HG03442 (cell line): ENCODE data around the gene TRAF2.

Experiments used
- ATAC-seq: cut with Tn5 transposase; IDR thresholded peaks from one replicate; pipeline ENCODE4 v1.9.1; 2021; ENCODE audit warnings: mild to moderate bottlenecking, moderate library complexity; ENCODE audit not compliant: unreplicated experiment

TRAF2 gene

GRCh38 chr9:136960212-136960937 lies 74.1 kb downstream of the TRAF2 start:
- ATAC-seq = no peak

GRCh38 chr9:136960938-136961275 lies 74.6 kb downstream of the TRAF2 start:
- no peak for ATAC-seq

GRCh38 chr9:136961279-136962065 lies 75.2 kb downstream of the TRAF2 start:
- no peak for ATAC-seq

DNA sequence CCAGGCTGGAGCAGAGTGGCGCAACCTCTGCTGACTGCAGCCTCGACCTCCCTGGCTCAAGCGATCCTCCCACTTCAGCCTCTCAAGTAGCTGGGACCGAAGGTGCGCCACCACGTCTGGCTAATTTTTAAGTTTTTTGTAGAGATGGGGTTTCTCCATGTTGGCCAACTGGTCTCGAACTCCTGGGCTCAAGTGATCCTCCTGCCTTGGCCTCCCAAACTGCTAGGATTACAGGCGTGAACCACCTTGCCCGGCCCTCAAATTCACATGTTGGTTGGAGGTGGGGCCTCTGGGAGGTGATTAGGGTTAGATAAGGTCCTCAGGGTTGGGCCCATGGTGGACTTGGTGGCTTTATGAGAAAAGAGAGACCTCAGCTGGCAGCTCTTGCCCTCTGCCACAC lies 75.8 kb downstream of the TRAF2 start:
- ATAC-seq = no peak

GRCh38 chr9:136962701-136963248 lies 76.5 kb downstream of the TRAF2 start:
- no peak for ATAC-seq

GRCh38 chr9:136963341-136963740 lies 77.0 kb downstream of the TRAF2 start:
- no peak for ATAC-seq

- no peak for ATAC-seq
Observed at GRCh38 chr9:136963751-136964150, 77.4 kb downstream of the TRAF2 start.

- no peak for ATAC-seq
Observed at GRCh38 chr9:136964171-136964689, 77.9 kb downstream of the TRAF2 start.

GRCh38 chr9:136964833-136965422 lies 78.6 kb downstream of the TRAF2 start:
- no peak for ATAC-seq

DNA sequence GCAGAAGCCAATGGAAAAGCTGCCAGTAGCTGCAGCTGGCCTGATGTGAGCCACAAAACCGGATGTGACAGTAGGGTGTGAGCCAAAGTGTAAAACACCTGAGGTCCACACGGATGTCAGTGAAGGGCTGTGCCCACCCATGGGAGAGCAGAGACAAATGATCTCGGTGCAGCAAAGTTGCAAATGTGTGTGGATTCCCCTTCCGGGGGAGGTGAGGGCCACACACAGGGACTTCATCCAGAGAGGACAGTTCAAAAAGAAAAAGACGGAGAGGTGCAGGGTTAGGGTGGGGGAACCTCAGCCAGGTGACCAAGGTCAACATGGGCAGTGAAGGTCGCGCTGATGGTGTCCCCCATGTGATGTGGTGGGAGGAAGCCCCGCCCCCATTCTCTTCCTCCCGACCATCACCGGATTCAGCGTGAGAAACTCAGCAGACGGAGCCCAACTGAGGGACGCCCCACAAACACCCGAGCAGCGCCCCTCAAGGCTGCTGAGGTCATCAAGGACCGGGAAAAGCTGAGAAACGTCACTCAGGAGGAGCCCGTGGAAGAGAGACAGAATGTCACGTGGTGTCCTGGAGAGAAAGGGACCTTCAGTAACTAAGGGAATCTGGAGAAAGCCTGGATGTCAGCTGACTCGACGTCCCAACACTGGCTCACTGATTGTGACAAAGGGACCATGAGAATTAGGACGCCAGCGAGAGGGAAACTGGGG lies 79.6 kb downstream of the TRAF2 start:
- ATAC-seq = no peak

DNA sequence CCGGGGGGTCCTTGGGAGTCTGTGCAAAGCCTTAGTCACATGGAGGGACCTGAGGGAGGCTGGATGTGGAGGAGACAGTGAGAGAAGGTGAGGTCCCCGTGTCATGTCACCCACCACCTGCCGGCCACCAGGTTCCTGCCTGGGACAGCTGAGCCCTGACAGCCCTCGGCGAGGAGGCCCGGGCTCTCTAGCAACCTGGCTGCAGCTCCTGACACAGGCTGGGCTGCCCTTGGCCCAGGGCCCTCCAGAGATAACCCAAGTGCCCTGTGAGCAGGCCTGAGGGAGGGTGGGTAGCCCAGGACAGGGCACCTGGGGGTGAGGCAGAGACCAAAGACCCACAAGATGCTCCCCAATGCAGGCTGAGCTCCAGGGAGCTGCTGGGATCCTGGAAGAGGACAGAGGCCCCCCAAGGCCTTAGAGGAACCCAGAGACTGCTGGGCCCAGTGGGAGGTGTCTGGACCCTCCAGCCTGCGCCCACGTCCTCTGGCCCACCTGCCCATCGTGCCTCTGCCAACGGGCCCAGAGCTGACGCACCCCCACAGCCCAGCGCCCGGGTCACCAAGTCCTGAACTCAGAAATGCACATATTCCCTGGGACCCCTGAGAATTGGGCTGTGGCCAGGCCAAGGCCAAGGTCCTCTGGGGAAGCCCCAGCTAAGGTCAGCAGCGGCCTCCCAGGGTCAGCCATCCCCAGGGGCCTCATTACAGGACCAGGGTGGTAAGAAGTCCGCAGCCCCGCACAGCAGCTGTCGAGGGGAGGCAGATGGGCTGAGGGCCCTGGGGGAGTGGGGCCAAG lies 82.2 kb downstream of the TRAF2 start:
- ATAC-seq = no peak

DNA sequence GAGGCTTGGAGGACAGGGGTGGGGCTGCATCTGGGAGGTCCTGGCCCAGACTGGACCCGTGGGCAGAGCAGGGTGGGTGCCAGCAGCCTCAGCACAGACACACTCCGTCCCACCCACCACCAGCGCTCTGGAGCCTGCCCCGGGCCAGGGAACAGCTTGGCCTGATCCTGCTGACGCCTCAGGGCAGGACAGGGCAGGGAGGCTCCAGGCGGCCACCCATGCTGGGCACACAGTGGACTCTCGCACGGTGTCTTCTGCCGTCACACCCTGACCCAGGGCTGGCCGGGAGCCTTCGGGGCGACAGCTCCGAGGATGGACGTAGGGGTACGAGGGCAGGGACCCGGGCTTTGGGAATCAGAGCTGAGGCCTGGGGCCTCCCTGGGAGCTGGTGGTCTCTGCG lies 82.8 kb downstream of the TRAF2 start:
- ATAC-seq = no peak

GRCh38 chr9:136969774-136970173 lies 83.5 kb downstream of the TRAF2 start:
- no peak for ATAC-seq

DNA sequence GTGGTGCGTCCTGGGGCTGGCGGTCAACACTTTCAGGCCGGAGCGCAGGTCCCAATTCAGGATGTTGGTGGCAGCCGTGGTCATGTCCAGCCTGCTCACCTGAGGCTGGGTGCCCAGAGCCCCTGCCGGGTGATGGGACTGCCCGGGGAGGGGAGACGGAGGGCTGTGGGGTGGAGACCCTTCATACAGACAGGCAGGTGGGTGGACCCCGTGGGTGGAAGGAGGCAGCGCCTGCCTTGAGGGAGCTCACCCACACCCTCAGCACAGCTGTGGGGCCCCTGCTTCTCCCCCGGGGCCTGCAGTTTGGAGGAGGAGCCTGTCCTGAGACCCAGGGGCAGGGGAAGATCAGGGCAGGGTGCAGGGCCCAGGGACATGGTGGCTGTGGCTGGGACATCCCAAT lies 84.0 kb downstream of the TRAF2 start:
- no peak for ATAC-seq

- no peak for ATAC-seq
Observed at GRCh38 chr9:136971746-136972145, 85.4 kb downstream of the TRAF2 start.

DNA sequence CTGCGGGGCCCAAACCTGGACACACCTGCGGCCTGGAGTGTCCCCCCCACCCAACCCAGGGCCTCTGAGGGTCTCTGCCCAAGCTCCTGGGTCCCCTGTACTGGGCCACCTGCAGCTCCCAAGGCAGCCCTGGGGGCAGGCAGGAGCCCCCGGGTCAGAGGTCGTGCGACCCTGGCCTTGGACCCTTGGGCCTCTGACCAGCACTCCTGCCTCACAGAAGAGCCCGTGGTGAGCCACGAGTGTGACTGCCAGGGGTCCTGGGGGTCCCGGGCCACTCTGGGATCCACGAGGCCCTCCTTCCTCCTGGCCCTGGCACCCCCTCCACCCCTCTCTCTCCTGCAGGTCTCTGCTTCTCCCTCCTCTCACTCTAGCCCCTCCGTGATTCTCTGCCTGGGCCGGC lies 86.0 kb downstream of the TRAF2 start:
- ATAC-seq = no peak

DNA sequence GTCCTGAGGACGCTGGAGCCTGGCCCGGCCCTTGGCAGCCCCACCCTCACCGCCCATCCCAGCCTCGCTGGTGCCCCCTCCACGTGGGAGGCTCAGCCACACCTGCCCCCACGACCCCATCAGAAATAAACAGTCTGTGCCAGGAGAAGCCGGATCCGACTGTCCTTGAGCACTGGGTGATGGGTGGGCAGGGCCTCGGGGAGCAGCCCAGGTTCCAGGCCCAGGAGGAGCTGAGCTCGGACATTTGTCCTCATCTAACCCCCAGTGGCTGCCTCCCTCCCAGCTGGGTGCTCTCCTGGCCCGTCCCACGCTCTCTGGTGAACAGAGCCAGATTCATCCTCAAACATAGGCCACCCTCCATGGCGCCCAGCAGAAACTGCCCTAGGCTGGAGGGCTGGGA lies 86.4 kb downstream of the TRAF2 start:
- ATAC-seq = no peak

- ATAC-seq = no peak
Observed at GRCh38 chr9:136973618-136974617, 87.6 kb downstream of the TRAF2 start.
